Adrenal gland (tissue), 5 donors: ENCODE measurements around the gene KRT1.

Source experiments
- POLR2A ChIP-seq, 2 donors: fragments of 450-650 bp; IDR thresholded peaks; one replicate each; pipeline ENCODE4 v1.6.1; 2017; ENCODE audit warnings: antibody characterized with exemption in 2 of 2, mild to moderate bottlenecking in 2 of 2, moderate library complexity in 1 of 2
- TF ChIP-seq, protein P1 (sequence below), 6 experiments: fragments of 450-650 bp in 4 of 6; fragments of 200-600 bp in 2 of 6; sonication (generic) in 1 of 6; IDR thresholded peaks; 1 replicate in 5 of 6; 2 replicates in 1 of 6; pipeline versions ENCODE4 v1.5.1 to v1.8.0; 2016 to 2021; ENCODE audit warnings: antibody characterized with exemption in 6 of 6, mild to moderate bottlenecking in 2 of 6, moderate library complexity in 1 of 6
- donor health status: DM: no; HTN: no; CAD: no.

DNA sequence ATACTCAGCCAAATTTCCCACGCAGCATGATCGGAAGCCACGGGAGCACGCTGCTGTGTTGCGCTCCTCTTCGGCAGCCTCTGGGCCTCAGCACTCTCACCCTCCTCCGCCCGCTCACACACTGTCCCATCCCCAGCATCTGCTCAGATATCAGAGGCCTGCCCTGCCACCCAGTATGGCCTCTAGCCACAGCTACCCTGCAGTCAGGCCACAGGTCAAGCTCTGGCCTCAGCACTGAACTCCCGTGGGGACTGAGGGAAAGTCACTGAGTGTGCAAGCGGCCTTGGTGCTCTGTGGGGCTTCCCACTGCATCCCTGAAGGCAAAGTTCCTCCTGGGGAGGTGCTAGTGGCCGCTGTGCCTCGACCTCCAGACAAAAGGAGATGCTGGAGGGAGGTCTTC is 21.1 kb upstream of the KRT1 start:
- TF ChIP-seq, protein P1, sequence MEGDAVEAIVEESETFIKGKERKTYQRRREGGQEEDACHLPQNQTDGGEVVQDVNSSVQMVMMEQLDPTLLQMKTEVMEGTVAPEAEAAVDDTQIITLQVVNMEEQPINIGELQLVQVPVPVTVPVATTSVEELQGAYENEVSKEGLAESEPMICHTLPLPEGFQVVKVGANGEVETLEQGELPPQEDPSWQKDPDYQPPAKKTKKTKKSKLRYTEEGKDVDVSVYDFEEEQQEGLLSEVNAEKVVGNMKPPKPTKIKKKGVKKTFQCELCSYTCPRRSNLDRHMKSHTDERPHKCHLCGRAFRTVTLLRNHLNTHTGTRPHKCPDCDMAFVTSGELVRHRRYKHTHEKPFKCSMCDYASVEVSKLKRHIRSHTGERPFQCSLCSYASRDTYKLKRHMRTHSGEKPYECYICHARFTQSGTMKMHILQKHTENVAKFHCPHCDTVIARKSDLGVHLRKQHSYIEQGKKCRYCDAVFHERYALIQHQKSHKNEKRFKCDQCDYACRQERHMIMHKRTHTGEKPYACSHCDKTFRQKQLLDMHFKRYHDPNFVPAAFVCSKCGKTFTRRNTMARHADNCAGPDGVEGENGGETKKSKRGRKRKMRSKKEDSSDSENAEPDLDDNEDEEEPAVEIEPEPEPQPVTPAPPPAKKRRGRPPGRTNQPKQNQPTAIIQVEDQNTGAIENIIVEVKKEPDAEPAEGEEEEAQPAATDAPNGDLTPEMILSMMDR (IDR thresholded peaks at IDR 0.05): no peak
- TF ChIP-seq POLR2A (IDR thresholded peaks at IDR 0.05): no peak
